ENCODE results near the gene ENDOV.

GRCh38 chr17:80367503-80367902 is 47.5 kb upstream of the ENDOV start:
- no peak for TF ChIP-seq CTCF (conservative IDR thresholded peaks at IDR 0.05 in 1 of 2, IDR thresholded peaks at IDR 0.05 in 1 of 2; ENCODE audit: low read depth in 1 of 2, low read length in 2 of 2)
- no peak for TF ChIP-seq EZH2 (IDR thresholded peaks at IDR 0.05; ENCODE audit: low read length, missing control alignments)

Data from fibroblast of lung (primary cell).